ENCODE results near the gene CAMK2N1. TPM values are rescaled to one million over a fixed set of nuclear protein-coding genes. Genes with fewer than 3 reads are reported as not detected.

CAMK2N1 gene
- total RNA-seq, 2 experiments from 2014 or later, result 0.57 to 0.69 TPM

DNA sequence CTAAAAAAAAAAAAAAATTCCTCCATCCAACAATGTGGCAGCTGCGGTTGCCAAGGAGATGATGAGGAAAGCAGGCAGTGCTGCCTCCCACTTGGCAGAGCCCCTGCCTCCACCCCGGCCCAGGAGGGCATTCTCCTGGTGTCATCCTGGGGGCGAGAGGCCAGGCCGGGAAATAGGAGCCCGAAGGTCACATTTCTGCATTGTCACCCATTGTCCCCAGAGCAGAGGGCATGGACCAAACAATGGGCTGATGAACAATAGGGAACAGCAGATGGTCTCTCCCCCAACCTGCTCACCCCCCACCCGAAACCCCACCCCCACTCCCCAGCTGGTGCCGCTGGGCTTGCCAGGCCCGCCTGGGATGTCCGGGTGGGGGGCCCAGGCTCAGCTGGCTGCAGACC is 37.3 kb downstream of the CAMK2N1 start:
- CTCF ChIA-PET, result no interaction called here
- H3K4me1 Mint-ChIP-seq (ENCODE audit: low read depth), result no peaks in the 10 kb centered on the region
- no peaks in the 10 kb centered on the region for H3K9me3 Mint-ChIP-seq
- H3K4me3 Mint-ChIP-seq, result no peak overlapping the region
- no peak for DNase-seq
- H3K27me3 Mint-ChIP-seq (ENCODE audit: low read depth), result peaks cover 11% of the 10 kb centered on the region
- no peaks in the 10 kb centered on the region for H3K36me3 Mint-ChIP-seq (ENCODE audit: low read depth)
- H3K27ac Mint-ChIP-seq, result no peak overlapping the region
- intact Hi-C loops (cut with micrococcal nuclease), result no loop called here

DNA sequence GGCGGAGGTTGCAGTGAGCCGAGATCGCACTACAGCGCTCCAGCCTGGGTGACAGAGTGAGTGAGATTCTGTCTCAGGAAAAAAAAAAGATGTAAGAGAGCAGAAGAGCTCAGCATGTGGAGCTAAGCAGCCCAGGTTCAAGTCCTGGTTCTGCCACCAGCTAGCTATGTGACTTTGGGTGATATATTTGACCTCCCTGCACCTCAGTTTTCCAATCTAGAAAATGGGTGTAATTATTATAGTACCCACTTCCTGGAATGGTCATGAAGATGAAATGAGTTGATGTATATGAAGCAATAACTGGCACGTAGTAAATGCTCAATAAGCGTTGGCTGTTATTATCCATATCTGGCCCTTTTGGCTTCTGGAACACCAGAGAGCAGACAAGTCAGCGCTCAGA is 38.2 kb downstream of the CAMK2N1 start:
- CTCF ChIA-PET, result interaction anchor here (1.5 kb wide), 1 partner anchor 17 kb away, joined by 5 read pairs; no protein-coding TSS in a partner anchor
- H3K9me3 Mint-ChIP-seq, result no peaks in the 10 kb centered on the region

DNA sequence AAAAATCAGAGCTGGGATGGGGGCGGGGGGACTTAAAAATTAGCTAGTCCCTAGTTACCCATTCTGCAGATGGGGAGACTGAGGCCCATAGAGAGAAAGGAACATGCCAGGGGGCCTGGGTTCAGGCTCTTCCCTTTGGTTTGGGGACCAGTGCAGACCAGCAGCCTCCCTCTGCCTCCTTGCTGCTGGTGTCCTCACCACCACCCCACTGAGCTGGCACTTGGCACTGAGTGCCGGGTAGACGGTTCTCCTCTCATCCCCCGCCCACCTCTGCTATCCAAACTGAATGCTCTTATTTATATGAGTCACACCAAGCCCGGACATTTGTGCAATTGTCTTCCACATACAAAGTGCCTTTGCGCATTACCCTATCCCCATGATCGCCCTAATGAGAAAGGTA is 39.2 kb downstream of the CAMK2N1 start:
- no peak overlapping the region for H3K4me3 Mint-ChIP-seq
- H3K4me1 Mint-ChIP-seq (ENCODE audit: low read depth), result no peaks in the 10 kb centered on the region
- H3K27ac Mint-ChIP-seq, result no peak overlapping the region
- intact Hi-C loops (cut with micrococcal nuclease), result no loop called here
- no peaks in the 10 kb centered on the region for H3K36me3 Mint-ChIP-seq (ENCODE audit: low read depth)
- CTCF ChIA-PET, result interaction anchor here (1.5 kb wide), 1 partner anchor 16 kb away, joined by 5 read pairs; no protein-coding TSS in a partner anchor
- peaks cover 11% of the 10 kb centered on the region for H3K27me3 Mint-ChIP-seq (ENCODE audit: low read depth)
- H3K9me3 Mint-ChIP-seq, result no peaks in the 10 kb centered on the region
- DNase-seq, result no peak

More for the DNA sequence above, 38.2 kb downstream of the CAMK2N1 start:
- H3K27ac Mint-ChIP-seq, result no peak overlapping the region
- DNase-seq, result no peak
- intact Hi-C loops (cut with micrococcal nuclease), result no loop called here
- H3K36me3 Mint-ChIP-seq (ENCODE audit: low read depth), result no peaks in the 10 kb centered on the region
- H3K27me3 Mint-ChIP-seq (ENCODE audit: low read depth), result peaks cover 11% of the 10 kb centered on the region
- no peaks in the 10 kb centered on the region for H3K4me1 Mint-ChIP-seq (ENCODE audit: low read depth)
- H3K4me3 Mint-ChIP-seq, result no peak overlapping the region

DNA sequence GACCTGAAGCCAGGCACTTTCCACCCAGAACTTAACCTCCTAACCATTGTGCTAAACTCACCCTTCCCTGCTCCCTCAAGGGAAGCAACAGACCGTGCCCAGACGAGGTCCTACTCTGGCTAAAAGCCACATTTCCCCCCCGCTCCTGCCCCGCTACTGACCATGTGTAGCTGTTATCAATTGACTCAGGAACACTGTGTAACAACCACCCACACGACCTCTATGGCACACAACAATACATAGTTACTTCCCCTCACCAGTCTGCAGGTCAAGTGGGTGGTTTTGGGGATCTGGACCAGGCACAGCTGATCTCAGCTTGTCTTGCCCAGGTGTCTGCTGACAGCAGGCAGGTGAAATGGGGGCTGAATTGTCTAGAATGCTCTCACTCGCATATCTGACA is 40.1 kb downstream of the CAMK2N1 start:
- Mint-ChIP-seq H3K36me3 (ENCODE audit: low read depth) (no peaks in the 10 kb centered on the region), H3K27me3 (ENCODE audit: low read depth) (peaks cover 11% of the 10 kb centered on the region), H3K27ac (no peak overlapping the region), H3K4me1 (ENCODE audit: low read depth) (no peaks in the 10 kb centered on the region), H3K4me3 (no peak overlapping the region), H3K9me3 (no peaks in the 10 kb centered on the region)
- intact Hi-C loops (cut with micrococcal nuclease), result no loop called here
- CTCF ChIA-PET, result interaction anchor here (1.4 kb wide), 1 partner anchor 15 kb away, joined by 5 read pairs; no protein-coding TSS in a partner anchor
- no peak for DNase-seq

DNA sequence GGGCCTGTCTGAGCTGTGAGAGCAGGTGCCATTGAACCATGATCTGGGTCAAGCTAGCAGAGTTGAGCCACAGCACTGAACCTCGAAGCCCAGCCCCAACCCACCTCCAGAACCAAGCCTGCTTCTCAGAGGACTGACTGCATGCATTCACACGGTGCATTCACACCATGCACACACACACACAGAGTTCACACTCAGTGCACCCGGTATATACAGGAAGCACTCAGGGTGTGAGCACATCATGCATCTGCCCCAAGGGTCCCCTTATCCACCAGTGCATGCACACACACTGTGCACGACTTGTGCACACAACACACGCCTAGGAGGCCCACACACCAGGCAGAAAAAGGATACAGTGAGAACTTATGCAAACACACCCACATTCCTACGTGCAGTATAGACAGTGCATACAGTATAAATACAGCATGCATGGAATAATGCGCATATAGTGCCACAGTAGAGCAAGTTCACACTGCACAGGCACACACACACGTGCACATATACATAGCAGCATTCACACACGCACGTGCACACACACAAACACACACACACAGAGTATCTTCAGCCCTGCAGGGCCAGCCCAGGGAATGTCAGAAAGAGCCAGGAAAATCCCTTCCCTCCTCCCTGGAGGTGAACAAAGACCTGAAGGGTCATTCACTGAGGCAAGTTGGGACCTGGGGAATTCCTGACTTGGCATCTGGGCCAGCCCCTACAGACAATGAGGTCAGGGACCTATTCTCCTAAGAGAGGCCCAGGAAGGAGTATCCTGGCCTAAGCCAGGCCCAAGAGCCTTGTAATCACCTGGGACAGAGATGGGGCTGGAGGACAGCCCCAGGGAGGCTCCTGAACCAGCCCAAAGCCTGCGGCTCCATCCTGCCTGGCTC is 42.1 kb downstream of the CAMK2N1 start:
- H3K36me3 Mint-ChIP-seq (ENCODE audit: low read depth), result no peaks in the 10 kb centered on the region
- DNase-seq, result no peak
- CTCF ChIA-PET, result interaction anchor here (0.7 to 1.2 kb wide), 2 partner anchors 50 to 70 kb away, joined by 3 to 4 read pairs; no protein-coding TSS in a partner anchor
- no peaks in the 10 kb centered on the region for H3K4me1 Mint-ChIP-seq (ENCODE audit: low read depth)
- no peak overlapping the region for H3K4me3 Mint-ChIP-seq
- no peaks in the 10 kb centered on the region for H3K9me3 Mint-ChIP-seq
- no peak overlapping the region for H3K27ac Mint-ChIP-seq
- peaks cover under 1% of the 10 kb centered on the region for H3K27me3 Mint-ChIP-seq (ENCODE audit: low read depth)
- intact Hi-C loops (cut with micrococcal nuclease), result no loop called here

DNA sequence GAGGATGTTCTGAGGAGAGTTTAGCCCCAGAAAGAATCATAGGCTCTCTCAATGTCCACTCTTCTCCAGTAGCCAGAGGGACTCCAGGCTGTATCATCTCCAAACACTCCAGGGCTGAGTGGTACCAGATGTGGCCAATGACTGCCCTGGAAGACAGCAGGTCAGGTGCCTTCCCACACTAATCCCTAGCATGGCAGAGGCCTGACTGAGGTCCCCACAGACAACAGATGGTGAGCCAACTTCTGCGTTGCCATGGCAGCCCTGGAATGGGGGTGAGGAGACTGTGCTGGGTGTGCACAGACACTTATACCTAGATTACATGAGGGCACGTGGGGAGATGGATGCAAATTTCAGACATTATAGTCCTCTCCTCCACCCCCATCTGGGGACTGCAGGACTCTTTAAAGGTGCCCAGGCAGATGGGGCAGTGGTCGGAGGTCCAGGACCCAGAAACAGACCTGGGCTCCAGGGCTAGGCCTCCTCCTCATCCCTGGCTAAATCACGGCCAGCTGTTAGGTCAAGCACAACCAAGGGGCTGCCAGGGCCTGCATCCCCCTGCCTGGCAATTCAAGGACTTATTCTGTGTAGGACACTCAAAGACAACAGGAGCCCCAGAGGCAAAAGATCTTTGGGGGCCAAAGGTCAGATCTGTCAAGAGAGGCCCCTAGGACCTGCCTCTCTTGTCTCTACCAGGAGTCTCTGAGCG is 42.9 kb downstream of the CAMK2N1 start:
- no peak for DNase-seq
- H3K4me3 Mint-ChIP-seq, result no peak overlapping the region
- CTCF ChIA-PET, result interaction anchor here (0.7 to 1.2 kb wide), 2 partner anchors 51 to 70 kb away, joined by 3 to 4 read pairs; no protein-coding TSS in a partner anchor
- H3K4me1 Mint-ChIP-seq (ENCODE audit: low read depth), result no peaks in the 10 kb centered on the region
- no peaks in the 10 kb centered on the region for H3K36me3 Mint-ChIP-seq (ENCODE audit: low read depth)
- H3K27me3 Mint-ChIP-seq (ENCODE audit: low read depth), result no peaks in the 10 kb centered on the region
- intact Hi-C loops (cut with micrococcal nuclease), result no loop called here
- H3K27ac Mint-ChIP-seq, result no peak overlapping the region
- no peaks in the 10 kb centered on the region for H3K9me3 Mint-ChIP-seq

DNA sequence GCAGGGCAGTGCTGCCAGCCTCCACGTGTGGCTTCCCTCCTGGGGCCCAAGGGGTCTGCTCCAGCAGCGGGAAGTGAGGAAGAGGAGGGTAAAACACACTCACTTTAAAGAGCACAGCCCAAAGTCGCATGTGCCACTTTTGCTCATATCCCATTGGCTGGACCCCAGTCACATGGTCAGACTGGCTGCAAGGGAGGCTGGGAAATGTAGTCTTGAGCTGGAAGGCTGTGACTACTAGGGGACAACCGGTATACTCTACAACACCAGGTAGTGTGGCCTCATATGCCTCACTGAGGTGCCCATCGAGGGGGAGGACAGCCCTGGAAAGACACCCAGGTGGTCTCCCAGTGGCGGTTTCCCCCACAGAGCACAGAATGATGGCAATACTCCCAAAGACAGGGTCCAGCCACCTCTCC is 45.2 kb downstream of the CAMK2N1 start:
- DNase-seq, result peak; percentile 59
- no peaks in the 10 kb centered on the region for H3K4me1 Mint-ChIP-seq (ENCODE audit: low read depth)
- CTCF ChIA-PET, result interaction anchor here (1.1 kb wide), 1 partner anchor 9 kb away, joined by 3 read pairs; no protein-coding TSS in a partner anchor
- H3K4me3 Mint-ChIP-seq, result no peak overlapping the region
- peaks cover 4% of the 10 kb centered on the region for H3K27me3 Mint-ChIP-seq (ENCODE audit: low read depth)
- H3K9me3 Mint-ChIP-seq, result no peaks in the 10 kb centered on the region
- no peak overlapping the region for H3K27ac Mint-ChIP-seq
- intact Hi-C loops (cut with micrococcal nuclease), result no loop called here
- H3K36me3 Mint-ChIP-seq (ENCODE audit: low read depth), result no peaks in the 10 kb centered on the region

DNA sequence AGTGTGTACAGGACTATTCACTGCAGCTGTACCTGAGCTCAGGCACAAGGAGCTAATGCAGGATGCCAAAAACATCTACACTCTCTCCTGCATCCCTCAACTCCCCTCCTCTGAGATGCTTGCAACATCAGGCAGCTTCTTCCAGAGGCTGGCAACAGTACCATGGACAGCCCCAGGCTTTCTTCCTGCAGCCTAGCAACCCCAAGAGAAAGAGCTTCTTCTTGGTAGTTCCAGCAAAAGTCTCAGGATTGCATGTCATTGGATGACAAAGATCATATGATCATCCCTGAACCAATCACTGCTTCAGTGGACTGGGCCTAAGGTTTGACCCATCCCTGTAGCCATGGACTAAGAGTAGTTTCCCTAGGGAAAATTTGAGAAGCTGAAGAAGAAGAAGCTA is 46.7 kb downstream of the CAMK2N1 start:
- no peaks in the 10 kb centered on the region for H3K36me3 Mint-ChIP-seq (ENCODE audit: low read depth)
- no peaks in the 10 kb centered on the region for H3K4me1 Mint-ChIP-seq (ENCODE audit: low read depth)
- H3K9me3 Mint-ChIP-seq, result no peaks in the 10 kb centered on the region
- H3K27me3 Mint-ChIP-seq (ENCODE audit: low read depth), result peaks cover 13% of the 10 kb centered on the region
- no peak overlapping the region for H3K4me3 Mint-ChIP-seq
- CTCF ChIA-PET, result interaction anchor here (0.7 to 1.5 kb wide), 4 partner anchors 9 to 281 kb away, joined by 3 to 6 read pairs (median 4); no protein-coding TSS in a partner anchor
- H3K27ac Mint-ChIP-seq, result no peak overlapping the region
- no peak for DNase-seq
- intact Hi-C loops (cut with micrococcal nuclease), result no loop called here

DNA sequence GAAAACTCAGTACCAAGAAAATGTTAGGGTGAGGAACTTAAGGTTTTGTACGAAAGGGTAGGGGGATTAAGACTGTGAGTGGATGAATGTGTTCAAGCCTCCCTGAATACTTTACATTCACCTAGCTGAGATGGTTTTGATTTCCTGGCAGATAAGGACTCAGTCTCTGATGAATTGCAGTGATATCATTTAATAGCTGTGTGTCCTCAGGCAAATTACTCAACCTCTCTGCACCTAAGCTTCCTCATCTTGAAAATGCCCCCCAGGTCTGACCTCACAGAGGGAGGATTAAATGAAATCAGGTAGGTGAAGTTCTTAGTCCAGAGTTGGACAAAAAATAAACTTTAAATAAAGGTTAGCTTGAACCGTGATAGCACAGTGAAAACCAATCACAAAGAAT is 48.4 kb downstream of the CAMK2N1 start:
- H3K9me3 Mint-ChIP-seq, result no peaks in the 10 kb centered on the region
- H3K27ac Mint-ChIP-seq, result no peak overlapping the region
- H3K27me3 Mint-ChIP-seq (ENCODE audit: low read depth), result peaks cover 15% of the 10 kb centered on the region
- intact Hi-C loops (cut with micrococcal nuclease), result no loop called here
- no peaks in the 10 kb centered on the region for H3K4me1 Mint-ChIP-seq (ENCODE audit: low read depth)
- DNase-seq, result no peak
- no peak overlapping the region for H3K4me3 Mint-ChIP-seq
- CTCF ChIA-PET, result no interaction called here
- H3K36me3 Mint-ChIP-seq (ENCODE audit: low read depth), result no peaks in the 10 kb centered on the region

DNA sequence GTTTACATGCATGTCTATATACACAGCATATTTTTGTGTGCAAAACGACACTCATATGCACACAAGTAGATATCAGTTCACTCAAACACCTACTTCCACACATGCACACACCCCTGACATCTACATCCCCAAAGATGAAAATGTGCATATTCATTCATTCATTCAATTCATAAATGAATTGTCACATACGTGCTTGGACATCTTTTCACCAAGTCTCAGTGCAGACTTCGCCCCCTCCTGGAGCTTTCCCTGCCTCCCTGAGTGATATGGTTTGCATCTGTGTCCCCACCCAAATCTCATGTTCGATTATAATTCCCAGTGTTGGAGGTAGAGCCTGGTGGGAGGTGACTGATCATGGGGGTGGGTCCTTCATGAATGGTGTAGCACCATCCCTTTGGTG is 53.1 kb downstream of the CAMK2N1 start:
- DNase-seq, result no peak
- Mint-ChIP-seq H3K27ac (no peak overlapping the region), H3K9me3 (no peaks in the 10 kb centered on the region), H3K4me1 (ENCODE audit: low read depth) (peaks cover 2% of the 10 kb centered on the region), H3K4me3 (no peak overlapping the region), H3K27me3 (ENCODE audit: low read depth) (peaks cover 41% of the 10 kb centered on the region), H3K36me3 (ENCODE audit: low read depth) (no peaks in the 10 kb centered on the region)
- intact Hi-C loops (cut with micrococcal nuclease), result no loop called here
- CTCF ChIA-PET, result interaction anchor here (1.0 to 1.7 kb wide), 4 partner anchors 8 to 198 kb away, joined by 3 to 5 read pairs (median 3); no protein-coding TSS in a partner anchor
